CD4-positive, alpha-beta T cell treated with Interleukin-17A for 4 hours (primary cell): Measurements from ENCODE around the gene HUNK.

Experiments
- DNase-seq: peaks from one replicate; pipeline ENCODE4 v3.0.0-alpha.2; 2020; ENCODE audit warnings: mixed read lengths

The HUNK gene

DNA sequence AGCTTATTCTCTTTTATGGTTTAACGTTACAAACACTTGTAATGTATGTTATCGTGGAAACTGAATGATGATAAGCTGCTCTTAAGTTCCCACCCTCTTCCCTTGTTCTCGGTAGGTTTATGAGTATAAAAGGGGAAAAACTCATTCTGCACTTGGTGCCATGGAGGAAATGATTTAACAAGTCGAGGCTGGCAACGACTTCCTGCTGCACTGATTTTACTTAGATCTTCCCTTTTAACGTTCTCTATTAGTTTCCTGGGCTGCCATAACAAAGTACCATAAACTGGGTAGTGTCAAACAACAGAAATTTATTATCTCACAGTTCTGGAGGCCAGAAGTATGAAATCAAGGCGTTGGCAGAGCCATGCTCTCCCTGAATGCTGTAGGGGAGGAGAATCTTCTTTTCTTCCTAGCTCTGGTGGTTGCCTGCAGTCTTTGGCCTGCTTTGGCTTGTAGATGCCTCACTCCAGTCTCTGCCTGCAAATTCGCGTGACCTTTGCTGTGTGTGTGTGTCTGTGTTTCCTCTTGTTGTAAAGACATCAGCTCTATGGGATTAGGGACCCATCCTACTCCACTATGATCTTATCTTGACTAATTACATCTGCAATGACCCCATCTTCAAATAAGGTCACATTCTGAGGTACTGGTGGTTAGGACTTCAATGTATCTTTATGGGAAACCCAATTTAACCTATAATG lies 26.3 kb downstream of the HUNK start:
- no peak for DNase-seq

DNA sequence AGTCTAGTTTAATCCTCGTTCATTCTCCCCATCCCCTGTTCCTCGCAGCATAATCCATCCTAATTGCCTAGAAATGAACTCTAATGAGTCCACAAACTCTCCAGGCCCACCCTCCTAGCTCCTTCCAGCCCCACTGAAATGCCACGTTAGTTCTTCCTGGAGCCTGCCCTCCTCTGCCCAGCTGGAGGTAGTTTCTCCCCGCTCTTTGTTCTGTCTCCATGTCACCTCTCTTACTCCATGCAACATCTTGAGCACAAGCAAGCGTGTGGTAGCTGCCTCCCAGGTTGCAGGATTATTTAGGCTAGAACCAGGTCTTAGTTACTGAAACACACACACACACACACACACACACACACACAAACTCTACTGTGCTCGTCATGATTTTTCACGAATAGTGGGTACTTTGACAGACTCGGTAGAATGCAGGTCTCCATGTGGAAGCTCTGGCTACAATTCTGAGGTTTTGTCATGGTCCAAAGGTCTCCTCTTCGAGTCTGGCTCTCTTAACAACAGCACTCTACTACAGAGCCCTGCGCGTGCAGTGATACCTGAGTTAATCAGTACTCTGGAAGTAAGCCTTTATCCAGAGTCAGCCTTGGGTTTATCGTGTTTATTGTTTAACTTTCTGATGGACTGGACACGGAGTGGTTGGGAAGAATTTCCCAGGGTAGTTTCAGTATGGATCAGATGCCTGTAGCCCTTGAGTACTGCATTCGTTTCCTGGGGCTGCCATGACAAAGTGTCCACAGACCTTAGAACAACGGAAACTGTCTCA lies 27.5 kb downstream of the HUNK start:
- no peak for DNase-seq

DNA sequence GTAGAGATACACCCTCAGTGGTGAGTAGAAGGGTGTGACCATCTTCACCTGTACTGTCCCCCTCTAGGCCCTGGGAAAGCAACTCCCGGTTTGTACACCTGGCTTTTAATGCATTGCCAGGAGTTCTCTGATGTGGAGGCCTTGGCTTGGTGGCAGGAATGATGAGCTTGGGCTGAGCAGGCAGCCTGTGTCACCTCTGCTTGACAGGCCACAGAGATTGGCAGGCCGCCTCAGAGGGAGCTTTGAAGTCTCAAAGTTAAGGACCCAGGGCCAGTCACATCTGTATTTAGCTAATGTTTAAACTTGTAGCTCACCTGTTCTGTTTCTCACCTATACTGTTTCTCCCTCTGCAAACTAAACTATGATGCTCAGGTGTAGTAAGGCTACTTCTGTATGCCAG lies 28.5 kb downstream of the HUNK start:
- DNase-seq = no peak

DNA sequence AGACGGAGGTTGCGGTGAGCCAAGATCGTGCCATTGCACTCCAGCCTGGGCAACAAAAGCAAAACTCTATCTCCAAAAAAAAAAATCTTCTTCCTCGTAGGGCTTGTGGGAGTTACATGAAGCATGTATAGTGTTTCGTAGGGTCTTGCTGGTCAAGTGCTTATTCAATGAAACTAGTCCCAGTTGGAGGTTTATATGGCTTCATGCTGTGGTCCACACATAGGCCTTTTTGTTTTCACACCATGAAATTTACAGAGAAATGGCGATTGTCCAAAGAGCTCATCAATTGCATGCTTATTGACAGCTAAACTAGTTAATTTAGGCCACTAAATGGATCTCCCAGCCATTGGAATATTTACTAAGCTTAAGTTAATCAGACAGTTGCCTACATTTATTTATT lies 29.6 kb downstream of the HUNK start:
- DNase-seq = no peak

DNA sequence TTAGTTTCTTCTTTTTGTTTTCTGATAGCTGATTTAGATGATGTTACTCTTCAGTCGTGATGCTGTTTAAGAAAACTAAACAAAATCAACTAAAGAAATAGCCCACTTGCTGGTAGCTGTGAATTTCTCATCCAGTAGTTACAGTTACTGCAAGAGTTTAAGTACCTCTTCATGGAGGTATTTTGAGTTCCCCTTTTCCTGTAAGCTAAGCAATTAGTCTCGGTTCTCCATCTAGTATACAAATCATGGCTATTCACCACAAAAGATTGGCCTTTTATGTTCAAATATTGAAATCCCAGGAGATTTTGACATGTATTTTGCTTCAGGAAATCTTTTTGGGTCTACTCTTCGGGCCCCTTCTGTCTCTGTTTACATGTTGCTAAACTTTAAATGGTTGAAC lies 31.1 kb downstream of the HUNK start:
- no peak for DNase-seq

DNA sequence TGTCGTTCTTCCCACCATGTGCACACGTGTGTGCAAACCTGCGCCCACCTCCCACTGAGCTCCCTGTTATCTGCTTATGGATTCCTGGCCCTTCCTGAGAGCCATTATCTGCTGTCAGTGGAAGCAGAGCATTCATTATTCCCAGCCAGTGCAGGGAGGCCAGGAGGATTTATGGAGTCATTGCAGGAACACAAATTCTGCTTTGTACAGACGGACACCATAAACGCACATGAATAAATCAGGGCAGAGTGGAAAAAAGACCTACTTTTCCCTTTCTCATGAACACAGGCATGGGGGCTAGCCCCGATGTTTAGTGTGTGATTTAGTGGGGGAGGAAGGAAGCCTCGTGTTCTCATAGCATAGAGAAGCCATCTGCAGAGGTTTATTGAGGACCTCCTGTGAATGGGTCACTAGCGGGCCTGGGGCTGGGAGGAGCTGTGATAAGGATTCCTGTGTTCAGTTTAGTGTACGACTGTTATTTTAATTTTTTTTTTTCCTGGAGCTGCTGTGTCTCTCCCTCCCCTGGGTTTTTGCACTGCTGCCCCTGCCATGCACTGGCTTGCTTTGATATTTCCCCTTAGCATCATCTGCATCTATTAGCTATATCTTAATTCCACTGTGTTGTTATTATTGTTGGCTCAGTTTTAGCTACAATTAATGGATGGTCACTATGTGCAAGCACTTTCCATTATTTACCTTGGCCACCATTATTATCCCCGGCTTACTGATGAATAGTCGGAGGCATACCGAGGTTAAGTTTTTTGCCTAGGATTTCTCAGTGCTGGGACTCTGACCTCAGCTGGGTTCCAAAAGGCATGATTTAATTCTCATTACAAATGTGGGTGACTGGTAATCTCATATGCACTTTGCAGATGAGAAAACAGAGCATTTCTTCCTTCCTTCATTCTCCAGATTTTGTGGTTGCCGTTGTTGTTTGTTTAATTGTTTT lies 33.0 kb downstream of the HUNK start:
- no peak for DNase-seq

DNA sequence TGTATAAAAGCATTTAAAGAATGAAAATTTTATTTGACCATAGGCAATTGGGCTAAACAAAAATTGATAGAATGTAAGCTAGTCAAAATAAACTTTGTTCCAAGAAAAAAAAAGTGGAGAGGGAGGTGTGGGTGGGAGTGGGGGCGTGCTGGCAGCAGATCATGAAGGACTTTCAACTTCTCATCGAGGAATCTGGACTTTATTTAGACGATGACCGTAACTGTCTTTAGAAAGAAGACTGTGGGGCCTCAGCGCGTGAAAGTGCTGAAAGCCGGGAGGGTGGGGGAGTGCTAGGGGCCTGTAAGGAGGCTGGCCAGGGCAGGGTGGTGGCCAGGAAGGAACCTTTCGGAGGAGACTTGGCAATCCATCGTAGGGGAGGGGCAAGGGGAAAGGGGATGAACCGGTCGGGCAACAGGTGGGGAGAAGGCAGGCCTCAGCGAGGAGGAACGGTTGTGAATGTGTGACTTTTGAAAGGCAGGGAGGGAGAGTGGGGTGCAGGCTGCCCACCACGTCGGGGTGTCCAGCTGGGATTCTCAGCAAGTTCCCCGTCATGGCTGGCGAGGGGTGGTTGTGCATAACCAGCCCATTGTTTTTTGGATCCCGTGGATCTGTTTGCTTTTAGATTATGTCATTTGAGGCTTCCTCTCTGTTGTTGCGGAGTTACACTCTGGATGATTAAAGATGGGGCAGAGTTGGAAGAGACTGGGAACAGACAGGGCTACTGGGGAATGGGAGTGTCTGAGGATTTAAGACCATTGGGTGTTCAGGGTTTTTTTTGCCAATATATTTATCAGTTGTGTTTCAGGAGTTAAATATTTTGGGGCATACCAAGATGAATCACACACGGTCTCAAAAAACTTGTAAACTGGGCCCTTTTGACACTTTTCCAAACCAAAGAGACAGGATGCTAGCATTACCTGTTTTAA lies 35.5 kb downstream of the HUNK start:
- no peak for DNase-seq

DNA sequence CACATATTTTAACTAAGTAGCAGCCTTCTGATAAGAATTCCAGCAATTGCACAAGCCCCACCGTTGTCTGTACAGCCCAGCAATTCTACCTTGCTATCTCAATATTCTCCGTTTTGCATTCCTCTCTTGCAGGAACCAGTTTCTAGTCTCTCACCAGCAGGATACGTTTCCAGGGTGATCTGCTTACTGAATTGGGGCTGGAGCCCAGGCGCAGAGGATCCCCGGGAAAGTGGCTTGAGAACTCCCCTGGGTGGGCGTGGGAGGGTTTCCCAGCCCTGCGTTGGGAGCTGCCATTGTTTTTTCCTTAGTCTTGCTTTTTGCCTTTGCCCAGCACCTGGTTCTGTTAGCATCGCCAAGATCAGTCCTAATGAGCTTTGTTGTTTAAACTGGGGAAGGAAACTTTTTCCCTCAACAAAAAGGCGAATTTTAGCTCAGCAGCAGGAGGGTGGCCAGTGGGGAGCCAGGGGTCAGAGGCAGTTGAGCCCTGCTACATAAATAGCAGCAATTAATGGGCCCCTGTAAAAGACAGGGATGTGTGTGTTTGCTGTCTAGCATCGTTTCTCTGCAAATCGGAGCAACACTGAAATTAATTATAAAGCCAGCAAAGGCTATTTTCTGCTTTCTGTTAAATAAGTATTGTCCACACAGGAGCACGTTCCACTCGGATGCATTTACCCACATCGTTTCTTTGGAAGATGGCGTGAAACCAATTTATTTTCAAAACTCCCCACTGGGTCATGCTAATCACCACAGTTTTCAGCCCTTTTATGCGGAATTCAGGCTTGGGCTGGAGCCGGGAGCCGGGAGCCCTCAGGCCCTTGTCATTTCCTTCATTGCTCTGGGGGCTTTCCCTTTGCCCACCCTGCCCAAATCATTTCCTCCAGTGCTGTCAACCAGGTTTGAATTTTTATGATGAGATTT lies 36.6 kb downstream of the HUNK start:
- no peak for DNase-seq

DNA sequence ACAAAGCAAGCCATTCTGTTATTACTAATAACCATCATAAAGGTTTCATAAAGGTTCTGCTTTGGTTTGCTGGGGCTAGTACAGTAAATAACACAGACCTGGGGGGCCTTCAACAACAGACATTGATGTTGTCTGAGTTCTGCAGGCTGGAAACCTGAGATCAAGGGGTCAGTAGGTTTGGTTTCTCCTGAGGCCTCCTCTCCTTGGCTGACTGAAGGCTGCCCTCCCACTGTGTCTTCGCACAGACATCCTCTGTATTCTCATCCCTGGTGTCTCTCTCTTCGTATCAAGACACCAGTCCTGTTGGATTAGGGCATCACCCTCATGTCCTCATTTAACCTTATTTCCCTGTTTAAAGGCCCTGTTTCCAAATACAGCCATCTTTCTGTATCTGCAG lies 37.3 kb downstream of the HUNK start:
- DNase-seq = no peak

DNA sequence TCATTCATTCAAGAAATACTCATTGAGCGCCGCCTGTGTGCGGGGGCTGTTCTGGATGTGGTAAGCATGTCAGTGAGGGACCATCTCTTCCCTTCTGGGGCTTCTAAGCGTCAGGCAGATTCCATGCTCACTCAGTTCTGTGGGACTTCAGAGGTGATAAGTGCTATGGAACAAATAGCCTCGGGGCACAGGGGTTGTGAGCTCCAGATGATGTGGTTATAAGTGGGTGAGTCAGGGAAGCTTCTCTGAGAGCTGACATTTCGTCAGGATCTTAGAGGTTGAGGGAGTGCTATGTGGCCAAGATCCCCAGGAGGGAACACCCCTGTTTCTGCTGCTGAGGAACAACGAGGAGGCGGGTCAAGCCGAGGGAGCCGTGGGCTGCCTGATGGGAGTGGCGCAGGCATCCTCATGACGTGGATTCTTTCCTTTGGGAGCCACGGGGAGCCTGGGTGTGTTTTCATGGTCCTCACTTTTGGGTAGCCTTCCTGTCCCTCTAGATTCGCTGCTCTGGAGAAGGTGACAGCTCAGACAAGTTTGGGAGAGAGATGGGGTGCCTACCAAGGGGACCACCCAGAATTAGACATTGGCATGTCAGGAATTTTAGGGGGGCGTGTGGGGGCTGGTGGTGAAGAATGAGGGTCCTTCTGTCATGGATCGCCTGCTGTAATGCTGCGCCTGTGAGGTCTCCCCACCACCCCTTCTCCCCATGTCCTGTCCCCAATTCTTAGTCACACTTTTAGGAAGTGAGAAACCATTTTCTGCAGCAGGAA lies 38.5 kb downstream of the HUNK start:
- DNase-seq = no peak

DNA sequence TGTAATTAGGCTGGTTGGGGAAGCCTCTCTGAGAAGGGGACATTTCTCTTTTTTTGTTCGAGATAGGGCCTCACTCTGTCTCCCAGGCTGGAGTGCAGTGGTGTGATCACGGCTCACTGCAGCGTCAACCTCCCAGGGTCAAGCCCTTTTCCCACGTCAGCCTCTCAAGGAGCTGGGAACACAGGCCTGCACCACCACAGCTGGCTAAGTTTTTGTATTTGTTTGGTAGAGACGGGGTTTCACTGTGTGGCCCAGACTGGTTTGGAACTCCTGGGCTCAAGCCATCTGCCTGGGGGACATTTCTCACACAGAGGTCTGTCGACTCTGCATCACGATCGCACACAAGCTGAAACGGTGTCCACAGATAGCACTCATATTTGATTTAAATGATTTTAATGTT lies 39.7 kb downstream of the HUNK start:
- no peak for DNase-seq

DNA sequence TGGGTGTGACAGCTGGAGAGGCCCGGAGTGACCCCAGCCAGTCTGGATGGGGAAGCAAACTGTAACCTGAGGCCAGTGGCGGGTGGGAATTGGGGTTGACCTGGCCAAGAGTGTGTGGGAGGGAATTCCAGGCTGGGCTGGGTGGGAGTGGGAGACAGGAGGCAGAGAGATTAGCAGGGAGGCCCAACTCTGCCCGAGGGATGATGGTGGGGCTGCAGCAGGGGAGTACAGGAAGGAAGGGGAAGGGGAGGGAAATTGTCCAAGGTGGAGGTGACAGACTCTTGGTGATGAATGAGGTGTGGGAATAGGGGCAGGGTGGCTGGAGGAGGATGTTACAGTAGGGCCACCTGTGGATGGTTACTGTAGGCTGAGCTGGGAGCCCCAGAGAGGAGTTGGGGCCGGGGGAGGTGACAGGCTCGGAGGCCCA lies 40.4 kb downstream of the HUNK start:
- DNase-seq = no peak

DNA sequence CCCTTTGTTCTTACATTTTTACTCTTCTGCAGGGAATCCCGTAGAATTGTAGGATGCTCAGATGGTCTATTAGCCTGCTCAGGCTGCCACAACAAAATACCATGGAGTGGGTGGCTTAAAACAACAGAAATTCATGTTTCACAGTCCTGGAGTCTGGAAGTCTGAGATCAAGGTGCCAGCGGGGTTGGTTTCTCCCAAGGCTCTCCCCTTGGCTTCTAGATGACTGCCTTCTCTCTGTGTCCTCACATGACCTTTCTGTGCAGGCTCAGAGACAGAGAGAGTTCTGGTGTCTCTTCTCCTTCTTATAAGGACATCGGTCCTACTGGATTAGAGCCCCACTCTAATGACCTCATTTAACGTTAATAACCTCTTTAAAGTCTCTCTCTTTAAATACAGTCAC lies 41.7 kb downstream of the HUNK start:
- no peak for DNase-seq

DNA sequence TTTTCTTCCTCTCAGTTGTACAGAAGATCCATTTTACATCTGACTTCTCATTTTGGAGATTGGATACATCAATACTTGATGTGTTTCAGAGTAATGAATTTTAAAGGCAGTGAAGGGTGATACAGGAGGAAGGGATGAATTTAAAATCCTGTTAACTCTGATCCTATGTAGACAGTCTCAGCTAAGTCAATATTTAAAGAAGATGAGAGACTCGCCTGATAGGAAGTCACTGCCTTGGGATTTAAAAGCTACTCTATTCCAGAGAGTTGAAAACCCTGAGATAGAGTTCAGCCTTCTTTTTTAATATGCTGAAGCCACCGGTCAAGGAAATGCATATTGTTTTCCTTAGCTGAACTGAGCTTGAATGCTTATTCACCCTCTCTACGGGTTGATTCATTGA lies 42.7 kb downstream of the HUNK start:
- no peak for DNase-seq

DNA sequence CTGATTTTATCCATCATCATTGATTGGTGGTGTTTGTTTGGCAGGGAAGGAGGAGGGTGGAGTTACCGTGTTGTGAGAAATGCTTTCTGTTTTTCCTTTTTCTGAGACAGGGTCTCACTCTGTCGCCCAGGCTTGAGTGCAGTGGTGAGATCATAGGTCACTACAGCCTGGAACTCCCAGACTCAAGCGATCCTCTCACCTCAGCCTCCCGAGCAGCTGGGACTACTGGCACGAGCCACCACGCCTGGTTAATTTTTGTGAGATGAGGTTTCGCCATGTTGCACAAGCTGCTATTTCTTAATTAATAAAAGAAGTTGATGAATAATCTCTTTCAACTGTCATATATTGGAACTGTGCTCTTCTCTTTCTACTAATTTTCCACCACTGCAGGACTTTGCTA lies 44.3 kb downstream of the HUNK start:
- DNase-seq = no peak

DNA sequence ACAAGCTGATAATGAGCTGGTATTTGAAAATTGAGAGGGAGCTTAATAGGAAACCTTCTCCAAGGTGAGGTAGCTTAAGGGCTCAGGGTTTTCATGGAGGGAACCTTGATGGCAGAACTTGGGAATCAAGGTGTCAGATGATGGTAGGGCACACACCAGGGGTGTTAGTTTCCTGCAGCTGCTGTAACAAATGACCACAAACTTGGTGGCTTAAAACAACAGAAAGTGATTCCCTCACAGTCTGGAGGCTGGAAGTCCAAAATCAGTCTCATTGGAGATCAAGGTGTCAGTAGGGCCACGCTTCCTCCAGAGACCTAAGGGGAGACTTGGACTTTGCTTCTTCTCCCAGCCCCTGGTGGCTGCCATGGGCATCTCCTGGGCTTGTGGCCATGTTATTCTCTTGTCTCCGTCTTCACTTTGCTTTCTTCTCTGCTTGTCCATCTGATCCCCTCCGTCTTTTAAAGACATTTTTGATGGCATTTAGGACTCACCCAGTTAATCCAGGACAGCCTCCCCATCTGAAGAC lies 45.5 kb downstream of the HUNK start:
- DNase-seq = no peak

DNA sequence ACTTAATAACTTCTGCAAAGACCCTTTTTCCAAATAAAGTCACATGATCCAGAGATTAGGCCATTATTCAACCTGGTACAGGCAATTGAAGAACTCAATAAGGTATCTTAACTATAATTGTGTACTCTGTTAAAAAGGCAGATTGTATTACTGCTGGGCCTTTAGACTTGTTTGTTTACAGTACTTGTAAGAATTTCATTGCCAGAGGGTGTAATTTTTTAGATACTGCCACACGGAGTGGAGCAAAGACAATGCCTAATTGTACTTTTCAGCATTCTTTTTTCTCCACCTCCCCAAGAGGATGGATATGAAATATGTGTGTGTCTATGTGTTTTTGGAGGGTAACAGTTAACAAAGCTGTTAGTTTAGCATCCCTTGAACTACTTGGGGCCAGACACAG lies 47.5 kb downstream of the HUNK start:
- no peak for DNase-seq

DNA sequence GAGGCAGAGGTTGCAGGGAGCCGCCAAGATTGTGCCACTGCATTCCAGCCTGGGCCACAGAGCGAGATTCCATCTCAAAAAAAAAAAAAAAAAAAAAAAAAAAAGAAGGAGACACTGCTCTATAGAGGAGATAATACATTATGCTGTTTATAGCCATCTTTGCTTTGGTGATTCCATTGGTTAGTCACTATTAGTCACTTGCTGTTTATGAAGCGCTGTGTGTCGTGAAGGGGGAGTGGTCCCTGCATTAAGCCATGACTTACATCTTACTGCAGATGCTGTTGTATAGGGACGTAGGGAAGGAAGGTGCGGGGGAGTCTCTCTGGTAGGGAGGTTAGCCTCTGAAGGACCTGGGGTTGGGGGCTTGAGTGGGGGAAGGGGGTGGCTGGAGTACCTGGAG lies 48.3 kb downstream of the HUNK start:
- no peak for DNase-seq

DNA sequence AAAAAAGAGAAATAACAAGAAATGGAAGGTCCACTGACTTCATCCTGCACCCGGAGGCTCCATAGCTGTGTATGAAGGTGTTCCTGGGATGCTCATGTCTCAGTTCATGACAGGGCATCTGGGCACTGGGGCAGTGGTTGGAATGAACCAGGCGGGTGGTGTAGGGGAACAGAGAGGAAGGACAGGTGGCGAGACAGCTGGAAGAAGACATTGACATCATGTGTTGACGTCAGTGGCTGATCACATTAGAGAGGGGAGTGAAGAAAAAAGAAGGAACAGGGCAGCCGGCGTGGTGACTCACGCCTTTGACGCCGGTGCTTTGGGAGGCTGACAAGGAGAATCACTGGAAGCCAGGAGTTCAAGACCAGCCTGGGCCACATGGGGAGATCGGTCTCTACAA lies 50.1 kb downstream of the HUNK start:
- no peak for DNase-seq

DNA sequence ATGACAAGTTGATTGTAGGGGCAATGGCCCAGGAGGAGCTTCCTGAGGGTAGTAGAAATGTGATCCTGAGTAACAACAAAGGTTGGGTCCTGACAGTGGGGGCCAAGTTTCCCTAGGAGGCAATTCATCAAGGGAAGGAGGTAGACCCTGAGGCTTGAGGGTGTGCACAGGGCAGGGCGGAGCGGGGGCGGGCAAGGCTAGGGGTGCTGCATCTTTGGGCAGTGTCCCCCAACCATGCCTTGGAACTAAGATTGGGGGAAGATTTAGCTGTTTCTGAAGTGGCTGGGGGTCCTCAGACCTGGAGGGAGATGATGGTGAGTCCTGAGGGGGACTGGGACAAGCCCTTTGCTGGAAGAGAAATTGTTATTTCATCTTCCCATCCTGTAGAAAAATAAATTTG lies 50.9 kb downstream of the HUNK start:
- DNase-seq = no peak
